HepG2 (cell line): ENCODE data around the gene ATP6V1D. TPM values are rescaled to one million over a fixed set of nuclear protein-coding genes. Genes with fewer than 3 reads are reported as not detected.
"Not testable (repeated sequence)": the region's sequence is repeated elsewhere in the genome, so short reads cannot be mapped to it uniquely, and the experiment has no call there.

Experiments
- ATAC-seq: fragments of 200-7000 bp; cut with Tn5 transposase; 3 replicates; pipeline ENCODE4 v1.9.1; 2020; ENCODE audit warnings: mild to moderate bottlenecking, moderate library complexity
- BruUV-seq: library from RNA; stranded (reverse); fragments of 400-500 nt; replicated peaks from 2 replicates; lab custom pipeline; 2021; lab: Mats Ljungman, UMichigan
- CTCF ChIA-PET: fragments of 300-600 bp; formaldehyde crosslinking; extraction: SDS; loops from one replicate; lab custom pipeline; 2021; ENCODE audit warnings: low total read pairs, inconsistent platforms, low intra/inter-chr PET ratio; lab: Yijun Ruan, JAX
- POLR2A ChIA-PET: fragments of 350-600 bp; sonication (Branson Sonifier 250); formaldehyde crosslinking; loops from one replicate; lab custom pipeline; 2020; ENCODE audit warnings: antibody characterized with exemption, inconsistent platforms; lab: Yijun Ruan, JAX
- DNase-seq: peaks from one replicate; pipeline ENCODE4 v3.0.0-alpha.2; 2015; ENCODE audit warnings: low spot score
- FAIRE-seq: peaks from 3 replicates; lab custom pipeline; 2011; peaks lifted over from hg19 to GRCh38; lab: Jason Lieb, UNC
- H2AFZ ChIP-seq: one replicate; pipeline ENCODE4 v1.6.1; 2011; ENCODE audit warnings: low read length, inconsistent platforms
- H3K27ac ChIP-seq: fragments of 300-600 bp; 3 replicates; pipeline ENCODE4 v1.8.0; 2011; ENCODE audit warnings: mixed run types, mild to moderate bottlenecking, mixed read lengths, low read length, inconsistent platforms; ENCODE audit not compliant: insufficient read depth; ENCODE audit errors: extremely low read length
- H3K27me3 ChIP-seq, 2 experiments: fragments of 200-600 bp in 1 of 2; 2 replicates in 1 of 2; 3 replicates in 1 of 2; pipeline versions ENCODE4 v1.6.0 to v1.8.0; 2011; ENCODE audit warnings: low read length in 2 of 2, mild to moderate bottlenecking in 2 of 2, moderate library complexity in 2 of 2, inconsistent platforms in 1 of 2; ENCODE audit not compliant: insufficient read depth in 2 of 2, control insufficient read depth in 1 of 2
- H3K36me3 ChIP-seq, 2 experiments: fragments of 200-600 bp in 1 of 2; replicated peaks in 1 of 2; 2 replicates in 1 of 2; 3 replicates in 1 of 2; pipeline versions ENCODE4 v1.5.1 to v1.8.0; 2011; ENCODE audit warnings: low read length in 2 of 2, inconsistent platforms in 1 of 2; ENCODE audit not compliant: insufficient read depth in 2 of 2, control insufficient read depth in 1 of 2
- H3K4me1 ChIP-seq: 2 replicates; pipeline ENCODE4 v1.5.1; 2012; ENCODE audit warnings: low read length, inconsistent platforms; ENCODE audit not compliant: insufficient read depth
- H3K4me2 ChIP-seq: 2 replicates; pipeline ENCODE4 v1.6.0; 2011; ENCODE audit warnings: low read depth, low read length, inconsistent platforms
- H3K4me3 ChIP-seq, 3 experiments: fragments of 200-600 bp in 1 of 3; sonication (generic), shearing (Covaris generic) in 1 of 3; replicated peaks in 1 of 3; 2 replicates each; pipeline ENCODE4 v1.5.1; 2011 to 2016; ENCODE audit warnings: low read length in 3 of 3, inconsistent platforms in 2 of 3, low read depth in 2 of 3, mild to moderate bottlenecking in 2 of 3, control low read depth in 1 of 3, mixed read lengths in 1 of 3; ENCODE audit not compliant: insufficient read depth in 1 of 3
- H3K79me2 ChIP-seq: one replicate; pipeline ENCODE4 v1.6.1; 2011; ENCODE audit warnings: low read length, inconsistent platforms; ENCODE audit not compliant: insufficient read depth
- H3K9ac ChIP-seq: 2 replicates; pipeline ENCODE4 v1.6.0; 2011; ENCODE audit warnings: mild to moderate bottlenecking, low read depth, low read length, inconsistent platforms; ENCODE audit not compliant: insufficient read depth
- H3K9me3 ChIP-seq: 2 replicates; pipeline ENCODE4 v1.5.1; 2012; ENCODE audit warnings: mild to moderate bottlenecking, low read length
- H4K20me1 ChIP-seq: 2 replicates; pipeline ENCODE4 v1.6.0; 2011; ENCODE audit warnings: inconsistent platforms, mild to moderate bottlenecking, low read length, moderate library complexity; ENCODE audit not compliant: insufficient read depth
- ZNF12 ChIP-seq: sonication (generic); formaldehyde crosslinking; IDR thresholded peaks from 2 replicates; pipeline ENCODE4 v1.5.0; 2020; ENCODE audit warnings: missing genetic modification reagents
- WGBS: methylation state at CpG from one replicate; pipeline ENCODE4 v1.1.6; 2017; ENCODE audit warnings: low lambda C conversion rate; 5-methylcytosine and 5-hydroxymethylcytosine counted together
- in situ Hi-C: cut with HindIII; loops from 2 replicates; pipeline ENCODE4 v1.10.0; 2017; ENCODE audit warnings: low pct_unique_long_range_greater_than_20kb; ENCODE audit not compliant: extremely low pct_ligation_motif_present
- intact Hi-C: fragments of 100-400 bp; cut with micrococcal nuclease; formaldehyde crosslinking; loops from one replicate; pipeline ENCODE4 v1.10.0; 2022; ENCODE audit not compliant: unreplicated experiment
- polyA plus RNA-seq, 8 experiments: library from polyadenylated mRNA; depleted of rRNA in 3 of 8; stranded (reverse) in 7 of 8; unstranded in 1 of 8; fragments of >200 nt; fragmentation: Illumina TruSeq in 4 of 8; extraction: Trizol in 4 of 8; gene quantifications; 2 replicates each; pipeline versions ENCODE4 v1.2.1 to v1.2.3, GENCODE V29; 2011 to 2016; ENCODE audit warnings: low read depth in 4 of 8, missing spikeins in 1 of 8, mixed read lengths in 1 of 8; ENCODE audit not compliant: insufficient read depth in 1 of 8
- total RNA-seq, 5 experiments: library from RNA; depleted of rRNA; stranded (reverse); fragments of >200 nt; fragmentation: Illumina TruSeq; extraction: Trizol; gene quantifications; 2 replicates each; pipeline ENCODE4 v1.2.3, GENCODE V29; 2016; ENCODE audit warnings: low read depth in 1 of 5

ATP6V1D gene
- total and polyA plus RNA-seq, 2 of the 13 experiments (the other 11 are each of a cell fraction or from before 2014, with no cell fraction given): 16.8 to 53.9 TPM

DNA sequence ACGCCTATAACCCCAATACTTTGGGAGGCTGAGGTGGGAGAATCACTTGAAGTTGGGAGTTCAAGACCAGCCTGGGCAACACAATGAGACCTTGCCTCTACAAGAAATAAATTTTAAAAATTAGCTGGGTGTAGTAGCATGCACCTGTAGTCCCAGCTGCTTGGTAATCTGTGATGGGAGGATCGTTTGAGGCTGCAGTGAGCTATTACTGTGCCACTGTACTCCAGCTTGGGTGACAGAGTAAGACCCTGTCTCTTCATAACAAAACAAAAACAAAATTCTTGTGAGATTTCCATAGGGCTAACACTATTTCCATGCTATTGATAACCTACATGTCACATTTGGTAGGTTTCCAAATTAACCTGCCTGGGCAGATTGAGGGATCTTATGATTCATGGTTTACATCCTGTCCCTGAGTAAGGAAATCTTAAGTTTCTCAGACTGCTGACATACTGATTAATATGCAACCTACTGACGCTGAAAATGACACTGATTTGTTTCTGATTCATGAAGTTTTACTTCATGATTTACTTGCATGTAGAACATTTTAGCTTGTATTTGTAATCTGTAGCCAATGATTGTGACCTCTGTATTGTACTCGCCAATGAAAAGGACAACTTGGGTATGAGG is 15.9 kb downstream of the ATP6V1D start:
- Histone ChIP-seq H3K4me2 (no peak overlapping the region), H3K27me3 (no peaks in the 10 kb centered on the region), H4K20me1 (no peaks in the 10 kb centered on the region), H3K4me1 (no peaks in the 10 kb centered on the region), H3K9ac (no peak overlapping the region), H3K4me3 (no peak overlapping the region), H3K27ac (no peak overlapping the region)
- DNase-seq: no peak
- ChIA-PET CTCF (no interaction called here), POLR2A (no interaction called here)
- 96% methylated on average over 4 of the region's 4 CpGs for WGBS
- intact Hi-C loops: no loop called here
- ATAC-seq: no peak
- BruUV-seq: no TSS peak
- in situ Hi-C loops: no loop called here
- no peak for TF ChIP-seq ZNF12
- TF ChIP-seq, all 625 proteins: peak for 0
- Histone ChIP-seq H3K79me2 (no peaks in the 10 kb centered on the region), H3K9me3 (no peaks in the 10 kb centered on the region), H3K36me3 (peaks cover 7 to 25% of the 10 kb centered on the region in 2 experiments; a peak in 2 of 5 replicates), H2AFZ (no peak overlapping the region)
- no peak for FAIRE-seq

DNA sequence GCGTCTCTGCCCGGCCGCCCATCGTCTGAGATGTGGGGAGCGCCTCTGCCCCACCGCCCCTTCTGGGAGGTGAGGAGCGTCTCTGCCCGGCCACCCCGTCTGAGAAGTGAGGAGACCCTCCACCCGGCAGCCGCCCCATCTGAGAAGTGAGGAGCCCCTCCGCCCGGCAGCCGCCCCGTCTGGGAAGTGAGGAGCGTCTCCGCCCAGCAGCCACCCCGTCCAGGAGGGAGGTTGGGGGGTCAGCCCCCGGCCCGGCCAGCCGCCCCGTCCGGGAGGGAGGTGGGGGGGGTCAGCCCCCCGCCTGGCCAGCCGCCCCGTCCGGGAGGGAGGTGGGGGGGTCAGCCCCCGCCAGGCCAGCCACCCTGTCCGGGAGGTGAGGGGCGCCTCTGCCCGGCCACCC is 18.4 kb downstream of the ATP6V1D start:
- H3K9me3 ChIP-seq, H3K27me3 ChIP-seq, H3K4me3 ChIP-seq, H3K79me2 ChIP-seq, intact Hi-C loops, in situ Hi-C loops, CTCF ChIA-PET, H3K27ac ChIP-seq, ATAC-seq, DNase-seq, BruUV-seq, POLR2A ChIA-PET, FAIRE-seq, H3K9ac ChIP-seq, H2AFZ ChIP-seq, H3K4me1 ChIP-seq, H4K20me1 ChIP-seq, H3K4me2 ChIP-seq: not testable (repeated sequence)
- 96% methylated on average over 7 of the region's 31 CpGs for WGBS
- peaks cover 11 to 28% of the 10 kb centered on the region in 2 experiments; a peak in 4 of 5 replicates for H3K36me3 ChIP-seq
